B cell (primary cell): ENCODE measurements around the gene KLHL28. TPM values are rescaled to one million over a fixed set of nuclear protein-coding genes. Genes with fewer than 3 reads are reported as not detected.

Experiments
- ATAC-seq: fragments of 200-7000 bp; cut with Tn5 transposase; one replicate; pipeline ENCODE4 v1.10.0; 2021; ENCODE audit warnings: low read depth, mild to moderate bottlenecking, moderate number of reproducible peaks, moderate library complexity
- CTCF ChIA-PET: fragments of 350-600 bp; sonication (Branson Sonifier 250); formaldehyde crosslinking; loops from one replicate; lab custom pipeline; 2021; ENCODE audit warnings: antibody characterized with exemption, inconsistent platforms; lab: Charles Lee
- POLR2A ChIA-PET: fragments of 350-600 bp; sonication (Branson Sonifier 250); formaldehyde crosslinking; loops from one replicate; lab custom pipeline; 2021; ENCODE audit warnings: antibody characterized with exemption; lab: Charles Lee
- DNase-seq: peaks from one replicate; pipeline ENCODE4 v3.0.0; 2013
- H2AFZ ChIP-seq: 2 replicates; pipeline ENCODE4 v1.6.1; 2012; ENCODE audit warnings: mild to moderate bottlenecking, low read depth, low read length; ENCODE audit not compliant: insufficient read depth, poor library complexity, severe bottlenecking
- H3K27ac ChIP-seq, 2 donors: 1 replicate in 1 of 2; 2 replicates in 1 of 2; pipeline ENCODE4 v1.5.1; 2012 to 2013; ENCODE audit warnings: low read length in 2 of 2, mild to moderate bottlenecking in 2 of 2, moderate library complexity in 1 of 2
- H3K27me3 ChIP-seq, 4 experiments: fragments of 200-600 bp in 1 of 4; sonication (generic) in 1 of 4; replicated peaks in 1 of 4; 1 replicate in 2 of 4; 2 replicates in 2 of 4; pipeline versions ENCODE4 v1.6.1 to v1.7.0; 2013 to 2016; ENCODE audit warnings: low read length in 3 of 4, mild to moderate bottlenecking in 2 of 4, mixed read lengths in 1 of 4, moderate library complexity in 1 of 4; ENCODE audit not compliant: insufficient read depth in 4 of 4, control insufficient read depth in 3 of 4; ENCODE audit errors: control extremely low read depth in 1 of 4
- H3K36me3 ChIP-seq, 2 experiments: replicated peaks in 1 of 2; 1 replicate in 1 of 2; 2 replicates in 1 of 2; pipeline versions ENCODE4 v1.6.1 to v1.7.1; 2013; ENCODE audit warnings: low read length in 1 of 2; ENCODE audit not compliant: insufficient read depth in 2 of 2, control insufficient read depth in 1 of 2; ENCODE audit errors: control extremely low read depth in 1 of 2, extremely low read depth in 1 of 2
- H3K4me1 ChIP-seq, 2 donors: fragments of 200-600 bp in 1 of 2; sonication (generic) in 1 of 2; 1 replicate in 1 of 2; 2 replicates in 1 of 2; pipeline versions ENCODE4 v1.5.1 to v1.6.1; 2013 to 2017; ENCODE audit warnings: low read length in 2 of 2; ENCODE audit not compliant: control insufficient read depth in 2 of 2, insufficient read depth in 2 of 2
- H3K4me2 ChIP-seq: replicated peaks from 2 replicates; pipeline ENCODE3; 2012; ENCODE audit warnings: mild to moderate bottlenecking, low read depth, low read length; ENCODE audit not compliant: poor library complexity, severe bottlenecking
- H3K4me3 ChIP-seq, 5 experiments: fragments of 200-600 bp in 1 of 5; sonication (generic) in 1 of 5; 1 replicate in 3 of 5; 2 replicates in 2 of 5; pipeline versions ENCODE4 v1.5.1 to v1.7.0; 2011 to 2016; ENCODE audit warnings: low read length in 4 of 5, mild to moderate bottlenecking in 4 of 5, low read depth in 2 of 5, control low read depth in 1 of 5, moderate library complexity in 1 of 5; ENCODE audit not compliant: insufficient read depth in 1 of 5; ENCODE audit errors: control extremely low read depth in 1 of 5, extremely low read depth in 1 of 5
- H3K79me2 ChIP-seq: fragments of 200-600 bp; sonication (generic); one replicate; pipeline ENCODE4 v1.6.0; 2016; ENCODE audit warnings: low read length; ENCODE audit not compliant: control insufficient read depth, insufficient read depth
- H3K9ac ChIP-seq: fragments of 200-600 bp; sonication (generic); 2 replicates; pipeline ENCODE4 v1.6.1; 2017; ENCODE audit warnings: mild to moderate bottlenecking, low read length, moderate library complexity
- H3K9me3 ChIP-seq, 3 donors: one replicate each; pipeline versions ENCODE4 v1.6.1 to v1.7.1; 2013; ENCODE audit warnings: low read length in 2 of 3; ENCODE audit not compliant: control insufficient read depth in 2 of 3, insufficient read depth in 1 of 3; ENCODE audit errors: control extremely low read depth in 1 of 3
- H4K20me1 ChIP-seq: 2 replicates; pipeline ENCODE4 v1.6.0; 2012; ENCODE audit warnings: mild to moderate bottlenecking, low read length; ENCODE audit not compliant: insufficient read depth, control insufficient read depth, poor library complexity, severe bottlenecking
- H3K27ac Mint-ChIP-seq: one replicate; pipeline ENCODE4 v1.8.0; 2021; ENCODE audit warnings: mixed read lengths
- H3K27me3 Mint-ChIP-seq: one replicate; pipeline ENCODE4 v1.8.0; 2021; ENCODE audit warnings: mixed read lengths
- H3K4me1 Mint-ChIP-seq: one replicate; pipeline ENCODE4 v1.8.0; 2021; ENCODE audit warnings: mixed read lengths
- H3K4me3 Mint-ChIP-seq: one replicate; pipeline ENCODE4 v1.8.0; 2021; ENCODE audit warnings: mixed read lengths
- H3K9me3 Mint-ChIP-seq: one replicate; pipeline ENCODE4 v1.8.0; 2022; ENCODE audit warnings: mixed read lengths; ENCODE audit not compliant: insufficient read depth
- EZH2 ChIP-seq: IDR thresholded peaks from 2 replicates; pipeline ENCODE4 v1.6.1; 2012; ENCODE audit warnings: borderline replicate concordance, low read depth, mild to moderate bottlenecking, moderate library complexity, low read length; ENCODE audit not compliant: insufficient read depth, poor library complexity, severe bottlenecking
- WGBS: methylation state at CpG from one replicate; pipeline ENCODE4 v1.1.5; 2013; ENCODE audit warnings: missing lambda C conversion rate; ENCODE audit not compliant: insufficient coverage; 5-methylcytosine and 5-hydroxymethylcytosine counted together
- intact Hi-C: fragments of 100-400 bp; cut with micrococcal nuclease; formaldehyde crosslinking; loops from one replicate; pipeline ENCODE4 v1.10.0; 2022
- polyA plus RNA-seq: library from polyadenylated mRNA; depleted of rRNA; stranded (reverse); fragments of >200 nt; gene quantifications from 2 replicates; pipeline ENCODE4 v1.2.3, GENCODE V29; 2012
- total RNA-seq, 2 donors: library from RNA; stranded (reverse); fragments of 120-200 nt in 1 of 2; gene quantifications; 1 replicate in 1 of 2; 2 replicates in 1 of 2; pipeline versions ENCODE4 v1.2.3 to v1.2.4, GENCODE V29; 2013 to 2022
- TF ChIP-seq, protein P1 (sequence below): fragments of 200-600 bp; IDR thresholded peaks from one replicate; pipeline ENCODE4 v1.8.0; 2022; ENCODE audit warnings: antibody characterized with exemption, mild to moderate bottlenecking

Gene KLHL28
- total and polyA plus RNA-seq, 2 donors (not counting 1 experiment from before 2014, with no cell fraction given) = 8.9 to 33.5 TPM

DNA sequence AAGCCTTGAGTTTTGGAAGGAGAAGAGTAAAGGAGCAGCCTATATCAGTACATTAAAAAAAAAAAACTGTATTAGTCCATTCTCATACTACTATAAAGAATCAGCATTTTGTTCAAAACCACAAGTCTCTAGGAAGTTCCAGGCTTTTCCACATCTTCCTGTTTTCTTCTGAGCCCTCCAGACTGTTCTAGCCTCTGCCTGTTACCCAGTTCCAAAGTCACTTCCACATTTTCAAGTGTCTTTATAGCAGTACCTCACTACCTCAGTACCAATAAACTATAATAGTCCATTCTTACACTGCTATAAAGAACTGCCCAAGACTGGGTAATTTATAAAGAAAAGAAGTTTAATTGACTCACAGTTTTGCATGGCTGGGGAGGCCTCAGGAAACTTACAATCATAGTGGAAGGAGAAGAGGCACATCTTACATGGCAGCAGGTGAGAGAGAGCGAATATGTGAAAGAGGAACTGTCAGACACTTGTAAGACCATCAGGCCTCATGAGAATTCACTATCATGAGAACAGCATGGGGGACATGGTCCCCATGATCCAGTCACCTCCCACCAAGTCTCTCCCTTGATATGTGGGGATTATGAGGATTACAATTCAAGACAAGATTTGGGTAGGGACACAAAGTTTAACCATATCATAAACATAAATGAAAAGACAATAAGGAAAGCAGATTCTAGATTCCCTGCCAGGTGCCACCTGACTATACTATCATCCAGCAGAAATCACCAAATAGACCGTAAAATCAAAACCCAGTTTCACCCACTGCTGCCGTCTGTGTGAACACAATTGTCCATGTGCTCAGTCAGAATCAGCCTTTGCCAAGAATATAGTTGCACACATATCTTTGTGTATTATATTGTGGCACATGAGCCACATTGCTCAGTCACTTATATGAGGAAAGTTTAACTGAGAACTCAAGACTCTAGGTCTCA, 28.0 kb upstream of the KLHL28 start:
- no peaks in the 10 kb centered on the region for H3K27me3 ChIP-seq
- H3K4me1 ChIP-seq = peaks cover 0 to 3% of the 10 kb centered on the region in 2 donors
- no peak overlapping the region for H3K4me3 ChIP-seq
- H3K4me1 Mint-ChIP-seq = peaks cover 7% of the 10 kb centered on the region
- intact Hi-C loops = no loop called here
- ChIA-PET CTCF (no interaction called here), POLR2A (no interaction called here)
- no peak for TF ChIP-seq EZH2
- TF ChIP-seq, protein P1, sequence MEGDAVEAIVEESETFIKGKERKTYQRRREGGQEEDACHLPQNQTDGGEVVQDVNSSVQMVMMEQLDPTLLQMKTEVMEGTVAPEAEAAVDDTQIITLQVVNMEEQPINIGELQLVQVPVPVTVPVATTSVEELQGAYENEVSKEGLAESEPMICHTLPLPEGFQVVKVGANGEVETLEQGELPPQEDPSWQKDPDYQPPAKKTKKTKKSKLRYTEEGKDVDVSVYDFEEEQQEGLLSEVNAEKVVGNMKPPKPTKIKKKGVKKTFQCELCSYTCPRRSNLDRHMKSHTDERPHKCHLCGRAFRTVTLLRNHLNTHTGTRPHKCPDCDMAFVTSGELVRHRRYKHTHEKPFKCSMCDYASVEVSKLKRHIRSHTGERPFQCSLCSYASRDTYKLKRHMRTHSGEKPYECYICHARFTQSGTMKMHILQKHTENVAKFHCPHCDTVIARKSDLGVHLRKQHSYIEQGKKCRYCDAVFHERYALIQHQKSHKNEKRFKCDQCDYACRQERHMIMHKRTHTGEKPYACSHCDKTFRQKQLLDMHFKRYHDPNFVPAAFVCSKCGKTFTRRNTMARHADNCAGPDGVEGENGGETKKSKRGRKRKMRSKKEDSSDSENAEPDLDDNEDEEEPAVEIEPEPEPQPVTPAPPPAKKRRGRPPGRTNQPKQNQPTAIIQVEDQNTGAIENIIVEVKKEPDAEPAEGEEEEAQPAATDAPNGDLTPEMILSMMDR = no peak
- no peak overlapping the region for H2AFZ ChIP-seq
- ATAC-seq (no peak), DNase-seq (no peak)
- H4K20me1 ChIP-seq = no peaks in the 10 kb centered on the region
- H3K9me3 Mint-ChIP-seq = peaks cover 4% of the 10 kb centered on the region
- H3K9ac ChIP-seq = no peak overlapping the region
- H3K4me2 ChIP-seq = no peak overlapping the region
- H3K27ac ChIP-seq = no peak overlapping the region
- H3K9me3 ChIP-seq = peaks cover 0 to 11% (median 2%) of the 10 kb centered on the region in 3 donors
- H3K79me2 ChIP-seq = peaks cover 12% of the 10 kb centered on the region
- H3K4me3 Mint-ChIP-seq = no peak overlapping the region
- no CpG with 5 or more reads among the region's 3 CpGs for WGBS
- no peak overlapping the region for H3K27ac Mint-ChIP-seq
- no peaks in the 10 kb centered on the region for H3K27me3 Mint-ChIP-seq
- H3K36me3 ChIP-seq = no peaks in the 10 kb centered on the region

- whole genome bisulfite sequencing = 15% methylated on average over 2 of the region's 2 CpGs
- H3K4me1 Mint-ChIP-seq = peaks cover 7% of the 10 kb centered on the region
These were observed 26.9 kb upstream of the KLHL28 start for GRCh38 chr14:44988694-44989093.

More at GRCh38 chr14:44988694-44989093, 26.9 kb upstream of the KLHL28 start:
- Mint-ChIP-seq H3K9me3 (peaks cover 4% of the 10 kb centered on the region), H3K27ac (no peak overlapping the region), H3K4me3 (no peak overlapping the region), H3K27me3 (no peaks in the 10 kb centered on the region)
- Histone ChIP-seq H3K4me1 (peaks cover 0 to 3% of the 10 kb centered on the region in 2 donors), H3K9me3 (peaks cover 0 to 11% (median 2%) of the 10 kb centered on the region in 3 donors), H3K27ac (no peak overlapping the region), H3K4me3 (no peak overlapping the region), H3K79me2 (peaks cover 13% of the 10 kb centered on the region), H2AFZ (no peak overlapping the region), H3K36me3 (no peaks in the 10 kb centered on the region), H3K9ac (no peak overlapping the region), H4K20me1 (no peaks in the 10 kb centered on the region), H3K4me2 (no peak overlapping the region), H3K27me3 (no peaks in the 10 kb centered on the region)
- TF ChIP-seq, protein P1 = no peak
- ChIA-PET CTCF (no interaction called here), POLR2A (no interaction called here)
- no peak for ATAC-seq
- intact Hi-C loops = no loop called here
- DNase-seq = no peak
